ENCODE results near the gene EPHB1.

Gene EPHB1

GRCh38 chr3:135262441-135262840 is 467.4 kb downstream of the EPHB1 start:
- DNase-seq (ENCODE audit: low read depth, low spot score), result no peak
- TF ChIP-seq CTCF (IDR thresholded peaks at IDR 0.05; ENCODE audit: low read depth, low read length), result no peak
- no peak overlapping the region for H3K4me3 ChIP-seq (ENCODE audit: low read depth, low read length)
- in situ Hi-C loops (cut with HindIII; ENCODE audit: low sequenced_read_pairs), result no loop called here

GRCh38 chr3:135263331-135263730 is 468.3 kb downstream of the EPHB1 start:
- in situ Hi-C loops (cut with HindIII; ENCODE audit: low sequenced_read_pairs), result no loop called here
- no peak overlapping the region for H3K4me3 ChIP-seq (ENCODE audit: low read depth, low read length)
- no peak for DNase-seq (ENCODE audit: low read depth, low spot score)
- no peak for TF ChIP-seq CTCF (IDR thresholded peaks at IDR 0.05; ENCODE audit: low read depth, low read length)

GRCh38 chr3:135267487-135267886 is 472.4 kb downstream of the EPHB1 start:
- no peak overlapping the region for H3K4me3 ChIP-seq (ENCODE audit: low read depth, low read length)
- no peak for TF ChIP-seq CTCF (IDR thresholded peaks at IDR 0.05; ENCODE audit: low read depth, low read length)
- no peak for DNase-seq (ENCODE audit: low read depth, low spot score)
- in situ Hi-C loops (cut with HindIII; ENCODE audit: low sequenced_read_pairs), result no loop called here

GRCh38 chr3:135268941-135269532 is 474.0 kb downstream of the EPHB1 start:
- in situ Hi-C loops (cut with HindIII; ENCODE audit: low sequenced_read_pairs), result no loop called here
- no peak for DNase-seq (ENCODE audit: low read depth, low spot score)
- no peak for TF ChIP-seq CTCF (IDR thresholded peaks at IDR 0.05; ENCODE audit: low read depth, low read length)
- H3K4me3 ChIP-seq (ENCODE audit: low read depth, low read length), result no peak overlapping the region

- no peak for TF ChIP-seq CTCF (IDR thresholded peaks at IDR 0.05; ENCODE audit: low read depth, low read length)
- H3K4me3 ChIP-seq (ENCODE audit: low read depth, low read length), result no peak overlapping the region
- in situ Hi-C loops (cut with HindIII; ENCODE audit: low sequenced_read_pairs), result no loop called here
- DNase-seq (ENCODE audit: low read depth, low spot score), result no peak
Measured at GRCh38 chr3:135271177-135272025, 476.3 kb downstream of the EPHB1 start.

GRCh38 chr3:135272026-135272669 is 477.1 kb downstream of the EPHB1 start:
- DNase-seq (ENCODE audit: low read depth, low spot score), result no peak
- in situ Hi-C loops (cut with HindIII; ENCODE audit: low sequenced_read_pairs), result no loop called here
- no peak overlapping the region for H3K4me3 ChIP-seq (ENCODE audit: low read depth, low read length)
- TF ChIP-seq CTCF (IDR thresholded peaks at IDR 0.05; ENCODE audit: low read depth, low read length), result no peak

Data from astrocyte of the spinal cord (primary cell).